Activated T-cell treated with anti-CD3 and anti-CD28 coated beads, Interleukin-2, amount 50 U/mL, for 1 hour (primary cell): Measurements from ENCODE around the gene PM20D1.
"Not testable (repeated sequence)": the region's sequence is repeated elsewhere in the genome, so short reads cannot be mapped to it uniquely, and the experiment has no call there.

Experiments used
- DNase-seq: peaks from one replicate; pipeline ENCODE4 v3.0.0-alpha.2; 2020

The PM20D1 gene, protein sequence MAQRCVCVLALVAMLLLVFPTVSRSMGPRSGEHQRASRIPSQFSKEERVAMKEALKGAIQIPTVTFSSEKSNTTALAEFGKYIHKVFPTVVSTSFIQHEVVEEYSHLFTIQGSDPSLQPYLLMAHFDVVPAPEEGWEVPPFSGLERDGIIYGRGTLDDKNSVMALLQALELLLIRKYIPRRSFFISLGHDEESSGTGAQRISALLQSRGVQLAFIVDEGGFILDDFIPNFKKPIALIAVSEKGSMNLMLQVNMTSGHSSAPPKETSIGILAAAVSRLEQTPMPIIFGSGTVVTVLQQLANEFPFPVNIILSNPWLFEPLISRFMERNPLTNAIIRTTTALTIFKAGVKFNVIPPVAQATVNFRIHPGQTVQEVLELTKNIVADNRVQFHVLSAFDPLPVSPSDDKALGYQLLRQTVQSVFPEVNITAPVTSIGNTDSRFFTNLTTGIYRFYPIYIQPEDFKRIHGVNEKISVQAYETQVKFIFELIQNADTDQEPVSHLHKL

GRCh38 chr1:205849619-205850355 is at the start of gene PM20D1:
PM20D1 (minus strand) TSS chr1:205850132; CDS start chr1:205850072, 60 bp downstream.
- DNase-seq, result peak; percentile 78

DNA sequence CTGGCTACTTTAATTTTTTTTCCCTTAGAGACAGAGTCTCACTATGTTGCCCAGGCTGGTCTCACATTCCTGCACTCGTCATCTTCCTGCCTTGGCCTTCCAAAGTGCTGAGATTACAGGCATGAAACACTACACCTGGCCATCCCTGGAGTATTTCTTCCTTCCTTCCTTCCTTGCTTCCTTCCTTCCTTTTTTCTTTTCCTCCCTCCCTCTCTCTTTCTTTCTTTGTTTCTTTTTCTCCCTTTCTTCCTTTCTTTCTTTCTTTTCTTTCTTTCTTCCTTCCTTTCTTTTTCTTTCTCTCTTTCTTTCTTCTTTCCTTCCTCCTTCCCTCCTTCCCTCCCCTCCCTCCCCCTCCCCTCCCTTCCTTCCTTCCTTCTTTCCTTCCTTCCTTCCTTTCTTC is 46.4 kb upstream of the PM20D1 start:
- no peak for DNase-seq

GRCh38 chr1:205894119-205894518 is 44.2 kb upstream of the PM20D1 start:
- DNase-seq, result not testable (repeated sequence)

DNA sequence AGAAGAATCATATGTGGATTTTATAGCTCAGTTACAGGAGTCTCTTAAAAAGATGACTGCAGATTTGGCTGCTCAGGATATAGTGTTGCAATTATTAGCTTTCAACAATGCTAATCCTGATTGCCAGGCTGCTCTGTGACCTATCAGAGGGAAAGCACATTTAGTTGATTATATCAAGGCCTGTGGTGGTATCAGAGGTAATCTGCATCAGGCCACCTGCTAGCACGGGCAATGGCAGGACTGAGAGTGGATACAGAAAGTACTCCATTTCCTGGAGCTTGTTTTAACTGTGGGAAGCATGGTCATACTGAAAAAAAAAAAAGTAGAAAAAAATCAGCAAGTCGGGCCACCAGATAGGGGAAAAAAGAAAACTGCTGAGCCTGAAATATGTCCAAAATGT is 42.2 kb upstream of the PM20D1 start:
- DNase-seq, result not testable (repeated sequence)

DNA sequence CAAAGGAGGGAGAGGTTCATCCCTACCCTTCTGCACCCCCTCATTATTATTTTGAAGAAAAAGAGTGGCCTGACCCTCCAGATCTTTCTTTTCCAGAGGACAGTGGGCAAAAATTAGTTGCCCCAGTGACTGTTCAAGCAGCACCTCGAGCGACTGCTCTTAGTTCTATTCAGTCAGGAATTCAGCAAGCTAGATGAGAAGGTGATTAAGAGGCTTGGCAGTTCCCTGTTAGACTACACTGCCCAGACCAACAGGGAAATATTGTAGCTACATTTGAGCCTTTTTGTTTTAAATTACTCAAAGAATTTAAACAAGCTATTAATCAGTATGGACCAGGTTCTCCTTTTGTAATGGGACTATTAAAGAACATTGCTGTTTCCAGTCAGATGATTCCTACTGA is 41.5 kb upstream of the PM20D1 start:
- DNase-seq, result not testable (repeated sequence)

DNA sequence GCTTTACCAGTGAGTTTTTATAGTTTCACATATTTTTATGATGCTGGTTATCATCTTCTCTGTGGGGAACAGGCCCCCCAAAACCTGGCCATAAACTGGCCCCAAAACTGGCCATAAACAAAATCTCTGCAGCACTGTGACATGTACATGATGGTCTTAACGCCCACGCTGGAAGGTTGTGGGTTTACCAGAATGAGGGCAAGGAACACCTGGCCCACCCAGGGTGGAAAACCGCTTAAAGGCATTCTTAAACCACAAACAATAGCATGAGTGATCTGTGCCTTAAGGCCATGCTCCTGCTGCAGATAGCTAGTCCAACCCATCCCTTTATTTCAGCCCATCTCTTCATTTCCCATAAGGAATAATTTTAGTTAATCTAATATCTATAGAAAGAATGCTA is 40.7 kb upstream of the PM20D1 start:
- not testable (repeated sequence) for DNase-seq

DNA sequence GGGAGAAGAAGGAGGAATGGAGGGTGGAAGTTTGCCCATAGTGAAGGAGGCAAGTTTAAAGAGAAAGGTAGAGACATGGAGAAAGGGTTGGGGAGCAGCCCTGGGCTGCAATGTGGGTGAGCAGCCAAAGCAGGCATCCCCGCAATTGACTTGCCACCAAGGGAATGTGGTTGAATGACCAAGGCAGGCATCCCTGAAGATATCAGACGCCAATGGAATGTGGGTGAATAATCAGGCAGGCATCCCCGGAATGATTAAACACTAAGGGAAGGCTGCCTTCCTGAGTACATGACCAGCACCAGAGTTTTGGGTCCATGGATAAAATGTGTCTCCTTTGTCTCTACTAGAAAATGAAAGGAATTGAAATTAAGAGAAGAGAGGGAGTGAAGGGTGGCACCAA is 39.8 kb upstream of the PM20D1 start:
- DNase-seq, result not testable (repeated sequence)

DNA sequence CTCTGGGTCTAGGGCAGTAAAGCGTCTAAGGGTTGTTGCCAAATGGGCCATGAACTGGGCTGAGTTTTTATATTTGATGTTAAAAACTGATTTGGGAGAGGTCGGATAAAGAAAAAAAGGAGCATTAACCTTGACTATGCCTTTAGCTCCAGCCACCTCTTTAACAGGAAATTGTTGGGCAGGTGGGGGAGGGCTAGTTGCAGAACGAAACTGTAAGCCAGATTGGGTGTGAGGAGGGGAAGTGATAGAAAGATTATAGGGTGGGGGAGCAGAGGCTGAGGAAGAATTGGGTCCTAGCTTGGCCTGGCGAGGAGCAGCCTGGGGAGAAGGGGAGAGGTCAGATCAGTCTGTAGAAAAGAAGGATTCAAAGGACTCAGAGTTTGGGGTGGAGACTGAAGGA is 39.1 kb upstream of the PM20D1 start:
- not testable (repeated sequence) for DNase-seq

DNA sequence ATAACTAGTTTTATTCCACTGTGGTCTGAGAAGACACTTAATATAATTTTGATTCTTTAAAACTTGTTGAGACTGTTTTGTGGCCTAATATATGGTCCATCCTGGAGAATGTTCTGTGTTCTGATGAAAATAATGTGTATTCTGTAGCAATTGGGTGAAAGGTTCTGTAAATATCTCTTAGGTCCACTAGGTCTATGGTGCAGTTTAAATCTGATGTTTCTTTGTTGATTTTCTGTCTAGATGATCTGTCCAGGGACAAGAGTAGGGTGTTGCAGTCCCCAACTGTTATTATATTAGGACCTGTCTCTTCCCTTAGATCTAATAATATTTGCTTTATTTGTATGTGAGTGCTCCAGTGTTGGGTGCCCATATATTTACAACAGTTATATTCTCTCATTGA is 33.9 kb upstream of the PM20D1 start:
- no peak for DNase-seq

- no peak for DNase-seq
Observed at GRCh38 chr1:205880923-205881322, 31.0 kb upstream of the PM20D1 start.

- DNase-seq, result no peak
Observed at GRCh38 chr1:205879974-205880373, 30.0 kb upstream of the PM20D1 start.

DNA sequence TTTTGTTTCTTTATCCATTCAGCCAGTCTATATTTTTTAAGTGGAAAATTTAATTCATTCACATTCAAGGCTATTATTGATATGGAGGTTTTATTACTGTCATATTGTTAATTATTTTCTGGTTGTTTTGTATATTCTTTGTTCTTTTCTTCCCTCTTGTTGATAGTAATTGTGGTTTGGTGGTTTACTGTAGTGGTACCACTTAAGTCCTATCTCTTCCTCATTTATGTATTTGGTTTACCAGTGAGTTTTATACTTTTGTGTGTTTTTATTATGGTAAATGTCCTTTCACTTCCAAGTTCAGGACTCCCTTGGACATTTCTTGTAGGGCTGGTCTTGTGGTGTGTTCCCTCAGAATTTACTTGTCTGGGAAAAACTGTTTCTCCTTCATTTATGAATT is 28.1 kb upstream of the PM20D1 start:
- DNase-seq, result no peak

- not testable (repeated sequence) for DNase-seq
Observed at GRCh38 chr1:205873148-205873547, 23.2 kb upstream of the PM20D1 start.

- DNase-seq, result no peak
Observed at GRCh38 chr1:205870236-205870635, 20.3 kb upstream of the PM20D1 start.

GRCh38 chr1:205861540-205861939 is 11.6 kb upstream of the PM20D1 start:
- no peak for DNase-seq

- DNase-seq, result no peak
Observed at GRCh38 chr1:205858141-205858961, 8.4 kb upstream of the PM20D1 start.

DNA sequence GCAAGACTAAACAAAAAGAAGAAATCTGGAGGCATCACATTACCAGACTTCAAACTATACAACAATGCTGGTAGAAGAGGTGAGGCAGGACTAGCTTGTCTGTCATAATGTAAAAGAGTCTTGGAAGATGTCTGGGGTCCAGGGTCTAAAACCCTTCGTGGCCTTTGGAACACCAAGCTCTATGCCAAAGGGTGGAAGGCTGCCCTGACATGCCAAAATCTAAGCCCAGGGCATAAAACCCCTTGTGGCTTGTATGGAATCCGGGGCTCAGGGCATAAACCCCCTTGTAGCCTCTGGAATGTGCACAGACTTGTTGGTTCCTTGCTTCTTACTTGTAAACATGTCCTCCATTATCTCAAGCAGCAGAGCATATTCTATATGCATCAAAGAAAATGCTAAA is 7.6 kb upstream of the PM20D1 start:
- DNase-seq, result not testable (repeated sequence)

GRCh38 chr1:205856433-205856832 is 6.5 kb upstream of the PM20D1 start:
- no peak for DNase-seq

- no peak for DNase-seq
Observed at GRCh38 chr1:205852969-205853368, 3.0 kb upstream of the PM20D1 start.

DNA sequence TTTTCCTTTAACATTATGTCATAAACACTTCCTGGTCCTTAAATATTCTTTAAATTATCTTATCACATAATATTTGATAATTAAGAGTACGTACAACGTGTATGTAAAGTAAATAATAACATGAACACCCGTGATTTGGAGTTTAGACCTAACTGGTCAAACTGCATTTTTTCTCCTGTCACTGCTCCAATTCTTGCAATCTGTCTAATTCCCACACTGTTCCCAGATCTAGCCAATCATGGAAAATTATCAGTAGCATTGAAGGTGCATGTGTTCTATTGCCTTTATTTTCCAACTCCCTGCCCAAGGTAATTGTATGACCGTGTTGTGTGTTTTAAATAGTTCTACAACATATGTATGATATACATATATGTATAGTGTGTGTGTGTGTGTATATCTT is 2.1 kb upstream of the PM20D1 start:
- no peak for DNase-seq

- no peak for DNase-seq
Observed at GRCh38 chr1:205843036-205843859, 6.7 kb downstream of the PM20D1 start.

DNA sequence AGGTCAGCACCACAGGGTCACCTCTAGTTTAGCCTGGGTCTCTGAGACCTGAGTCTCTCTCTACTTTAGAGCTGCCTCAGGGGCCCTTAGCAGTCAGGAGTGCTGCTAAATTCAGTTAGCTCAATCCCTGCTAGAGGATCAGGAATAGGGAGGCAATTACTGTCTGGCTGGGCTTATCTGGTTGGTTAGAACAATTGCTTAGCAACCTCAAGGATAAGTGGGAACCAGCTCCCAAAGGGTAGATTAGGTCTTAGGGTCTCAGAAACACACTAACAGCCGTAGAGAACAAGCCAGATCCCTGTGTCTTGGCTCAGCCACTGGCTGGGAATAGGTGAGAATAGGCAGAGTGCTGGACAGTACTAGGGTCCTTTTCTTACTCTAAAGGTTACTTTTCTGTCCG is 7.7 kb downstream of the PM20D1 start:
- no peak for DNase-seq
